Karpas-422 (cell line): ENCODE measurements around the gene INPP5A. TPM values are rescaled to one million over a fixed set of nuclear protein-coding genes. Genes with fewer than 3 reads are reported as not detected.

Experiments
- DNase-seq: peaks from one replicate; pipeline ENCODE4 v3.0.0-alpha.2; 2015
- H2AFZ ChIP-seq: fragments of 200-600 bp; sonication (generic); 2 replicates; pipeline ENCODE4 v1.6.1; 2014; ENCODE audit warnings: antibody characterized with exemption, low read length, mixed read lengths
- H3K27ac ChIP-seq: fragments of 200-600 bp; sonication (generic); 2 replicates; pipeline ENCODE4 v1.5.1; 2014; ENCODE audit warnings: mild to moderate bottlenecking, low read length, moderate library complexity
- H3K27me3 ChIP-seq: fragments of 200-600 bp; sonication (generic); 2 replicates; pipeline ENCODE4 v1.6.1; 2014; ENCODE audit warnings: low read length, mixed read lengths
- H3K36me3 ChIP-seq: fragments of 200-600 bp; sonication (generic); 2 replicates; pipeline ENCODE4 v1.6.1; 2014; ENCODE audit warnings: low read length, mixed read lengths; ENCODE audit not compliant: insufficient read depth
- H3K4me1 ChIP-seq: fragments of 200-600 bp; sonication (generic); 2 replicates; pipeline ENCODE4 v1.6.1; 2014; ENCODE audit warnings: mild to moderate bottlenecking, low read length, mixed read lengths
- H3K4me2 ChIP-seq: fragments of 200-600 bp; sonication (generic); 2 replicates; pipeline ENCODE4 v1.6.1; 2014; ENCODE audit warnings: low read length, low read depth, mild to moderate bottlenecking; ENCODE audit not compliant: poor library complexity, severe bottlenecking
- H3K4me3 ChIP-seq: fragments of 200-600 bp; sonication (generic); 2 replicates; pipeline ENCODE4 v1.5.1; 2014; ENCODE audit warnings: mild to moderate bottlenecking, antibody characterized with exemption, low read length, mixed read lengths
- H3K79me2 ChIP-seq: fragments of 200-600 bp; sonication (generic); 2 replicates; pipeline ENCODE4 v1.6.1; 2014; ENCODE audit warnings: mild to moderate bottlenecking, low read length, mixed read lengths
- H3K9ac ChIP-seq: fragments of 200-600 bp; sonication (generic); 2 replicates; pipeline ENCODE4 v1.6.0; 2014; ENCODE audit warnings: low read length
- H3K9me2 ChIP-seq: fragments of 200-600 bp; sonication (generic), shearing (Covaris generic); replicated peaks from 2 replicates; pipeline ENCODE4 v1.6.0; 2014; ENCODE audit warnings: mild to moderate bottlenecking, low read length, moderate library complexity; ENCODE audit not compliant: insufficient read depth
- H3K9me3 ChIP-seq: fragments of 300-700, 200-600 bp; sonication (generic); 2 replicates; pipeline ENCODE4 v1.6.1; 2014; ENCODE audit warnings: low read length, mixed read lengths
- H4K20me1 ChIP-seq: fragments of 200-600 bp; sonication (generic); 2 replicates; pipeline ENCODE4 v1.6.1; 2014; ENCODE audit warnings: mild to moderate bottlenecking, antibody characterized with exemption, low read length, low read depth; ENCODE audit not compliant: insufficient read depth
- total RNA-seq: library from RNA; depleted of rRNA; stranded (reverse); fragments of >200 nt; shearing (Covaris generic); gene quantifications from 2 replicates; pipeline ENCODE4 v1.2.3, GENCODE V29; 2014; ENCODE audit warnings: low replicate concordance

The INPP5A gene
- total RNA-seq, 1 experiment from 2014 or later = 9.1 TPM

DNA sequence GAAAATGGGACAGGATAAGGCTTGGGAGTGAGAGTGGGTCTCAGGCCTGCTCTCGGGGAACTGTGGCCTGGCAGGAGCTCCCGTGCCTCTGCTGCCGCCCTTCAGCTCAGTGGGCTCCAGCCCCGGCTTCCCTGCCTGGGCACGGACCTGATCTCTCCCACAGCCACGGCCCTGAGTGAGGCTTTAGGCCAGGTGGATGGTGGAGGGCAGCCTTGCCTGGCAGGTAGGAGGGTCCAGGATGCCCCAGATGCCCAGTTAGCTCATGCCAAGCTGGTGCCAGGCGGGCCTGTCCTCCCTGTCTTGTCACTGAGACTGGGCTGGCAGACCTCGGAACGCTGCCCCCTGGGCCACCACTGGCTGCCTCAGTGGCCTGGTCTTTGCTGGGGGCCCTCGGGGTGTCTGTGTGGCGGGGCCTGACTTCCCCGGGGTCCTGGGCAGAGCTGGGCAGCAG, 116.6 kb downstream of the INPP5A start:
- H3K27me3 ChIP-seq = no peaks in the 10 kb centered on the region
- H2AFZ ChIP-seq = no peak overlapping the region
- H3K27ac ChIP-seq = no peak overlapping the region
- peaks cover 26% of the 10 kb centered on the region; the same call in 1 of the 2 replicates for H4K20me1 ChIP-seq
- no peaks in the 10 kb centered on the region for H3K36me3 ChIP-seq
- no peak overlapping the region for H3K4me2 ChIP-seq
- DNase-seq = no peak
- H3K4me1 ChIP-seq = no peaks in the 10 kb centered on the region
- no peaks in the 10 kb centered on the region for H3K79me2 ChIP-seq
- H3K9ac ChIP-seq = no peak overlapping the region
- H3K4me3 ChIP-seq = no peak overlapping the region
- no peaks in the 10 kb centered on the region for H3K9me3 ChIP-seq
- H3K9me2 ChIP-seq = no peaks in the 10 kb centered on the region

DNA sequence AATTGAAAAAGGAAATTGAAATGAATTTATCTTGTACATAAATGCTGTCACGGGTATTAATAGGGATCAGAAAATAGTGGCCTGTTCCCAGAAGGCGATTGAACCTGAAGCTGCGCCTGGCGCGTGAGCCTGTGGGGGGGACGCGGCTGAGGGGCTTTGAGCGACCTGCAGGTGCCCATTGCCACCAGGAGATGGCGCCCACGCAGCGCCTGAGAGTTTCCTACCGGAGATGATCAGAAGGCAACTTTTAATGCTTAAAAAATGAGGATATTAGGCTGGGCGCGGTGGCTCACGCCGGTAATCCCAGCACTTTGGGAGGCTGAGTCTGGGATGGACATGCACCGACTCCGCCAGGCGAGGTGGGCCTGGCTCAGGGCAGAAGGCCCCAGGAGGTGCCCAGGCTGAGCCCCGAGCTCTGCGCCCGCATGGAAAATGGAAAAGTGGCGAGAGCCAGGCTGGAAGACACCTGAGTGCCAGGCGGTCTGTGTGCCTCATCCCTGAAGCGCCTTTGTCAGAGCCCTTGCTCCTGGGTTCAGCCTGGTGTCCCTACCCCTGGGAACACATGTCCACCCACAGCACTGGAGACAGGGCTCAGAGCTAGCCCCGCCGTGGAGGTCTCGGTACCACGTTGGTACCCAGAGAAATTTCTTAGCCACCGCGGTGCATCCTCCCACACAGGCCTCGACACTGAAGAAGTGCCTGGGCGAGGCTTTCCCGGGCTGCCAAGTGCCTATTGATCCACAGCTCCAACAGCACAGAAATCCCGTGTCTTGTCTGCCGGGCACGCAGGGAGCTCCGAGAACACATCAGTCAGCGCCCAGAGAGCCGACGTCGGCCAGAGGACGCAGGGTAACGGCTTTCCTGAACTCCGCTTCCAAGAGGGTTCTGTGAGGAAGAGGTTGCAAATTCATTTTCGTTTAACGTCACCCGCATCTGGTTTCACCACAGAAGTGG, 117.4 kb downstream of the INPP5A start:
- peak; percentile 88 for DNase-seq
- H4K20me1 ChIP-seq = peaks cover 21% of the 10 kb centered on the region; the same call in 1 of the 2 replicates
- no peaks in the 10 kb centered on the region for H3K36me3 ChIP-seq

DNA sequence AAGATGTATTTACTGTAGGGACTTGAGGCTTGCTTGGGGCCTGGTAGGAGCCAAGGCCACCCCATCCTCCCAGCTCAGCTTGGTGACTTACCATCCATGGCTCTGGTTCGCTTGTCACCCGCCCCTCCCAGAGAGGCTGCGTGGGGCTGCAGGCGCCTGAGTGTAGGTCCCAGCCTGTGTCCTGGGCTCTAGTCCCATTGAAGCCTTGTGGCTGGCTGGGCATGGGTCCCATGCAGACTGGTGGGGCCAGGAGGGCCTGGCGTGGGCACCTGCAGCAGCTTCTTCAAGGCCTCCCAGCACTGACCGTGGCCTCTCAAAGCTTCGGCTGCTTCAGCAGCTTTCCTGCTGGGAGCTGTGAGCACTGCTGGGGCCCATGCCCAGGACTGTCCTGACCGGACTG, 118.1 kb downstream of the INPP5A start:
- Histone ChIP-seq H3K9me2 (no peaks in the 10 kb centered on the region), H3K79me2 (no peaks in the 10 kb centered on the region), H3K4me1 (no peaks in the 10 kb centered on the region), H2AFZ (no peak overlapping the region), H3K27ac (no peak overlapping the region), H3K4me3 (no peak overlapping the region), H3K9me3 (no peaks in the 10 kb centered on the region), H3K36me3 (no peaks in the 10 kb centered on the region), H3K9ac (no peak overlapping the region), H4K20me1 (peaks cover 16% of the 10 kb centered on the region; the same call in 1 of the 2 replicates), H3K27me3 (no peaks in the 10 kb centered on the region), H3K4me2 (no peak overlapping the region)
- DNase-seq = no peak

More for the DNA sequence above, 117.4 kb downstream of the INPP5A start:
- Histone ChIP-seq H3K27ac (no peak overlapping the region), H3K4me2 (no peak overlapping the region), H3K4me1 (no peaks in the 10 kb centered on the region), H2AFZ (no peak overlapping the region), H3K79me2 (no peaks in the 10 kb centered on the region), H3K9ac (no peak overlapping the region), H3K27me3 (no peaks in the 10 kb centered on the region), H3K9me3 (no peaks in the 10 kb centered on the region), H3K9me2 (no peaks in the 10 kb centered on the region), H3K4me3 (no peak overlapping the region)

DNA sequence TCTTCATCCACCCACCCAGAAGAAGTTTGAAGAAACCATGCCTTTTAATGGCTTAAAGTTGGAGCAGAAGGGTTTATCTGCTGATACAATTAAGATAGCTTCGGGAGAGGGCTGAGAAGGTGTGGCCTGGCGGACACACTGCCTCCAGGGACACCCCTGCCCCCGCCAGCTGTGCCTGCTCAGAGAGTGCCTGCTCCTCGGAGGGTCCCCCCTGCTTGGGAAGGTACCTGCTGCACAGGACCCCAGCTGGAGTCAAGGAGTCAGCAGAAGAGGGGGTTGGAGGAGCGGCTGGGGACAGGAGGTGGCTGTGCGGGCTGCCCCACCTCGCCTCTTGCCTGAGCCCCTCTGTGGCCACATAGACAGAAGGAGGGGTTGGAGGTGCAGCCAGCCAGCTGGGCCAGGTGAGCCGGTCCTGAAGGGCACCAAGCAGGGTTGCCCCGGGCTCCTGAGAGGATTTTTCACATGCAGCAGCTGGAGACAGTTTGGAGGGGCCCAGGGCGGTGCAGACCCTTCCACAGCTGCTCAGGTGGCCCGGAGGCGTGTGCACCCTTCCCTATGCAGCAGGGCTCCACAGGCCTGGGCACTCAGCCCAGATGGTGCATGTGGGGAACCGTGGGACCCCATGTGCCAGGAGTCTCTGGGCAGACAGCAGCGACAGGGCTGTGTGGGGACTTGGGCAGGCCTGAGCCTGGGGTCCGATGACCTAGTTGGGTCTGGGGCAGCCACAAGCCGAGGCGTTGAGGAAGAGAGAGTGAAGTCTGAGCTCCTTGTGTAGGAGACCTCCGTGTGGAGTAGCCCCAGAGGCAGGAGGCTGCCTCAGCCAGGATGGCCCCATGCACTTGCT, 118.9 kb downstream of the INPP5A start:
- no peak for DNase-seq
- Histone ChIP-seq H3K27me3 (no peaks in the 10 kb centered on the region), H3K79me2 (no peaks in the 10 kb centered on the region), H4K20me1 (peaks cover 15% of the 10 kb centered on the region; the same call in 1 of the 2 replicates), H3K9me3 (no peaks in the 10 kb centered on the region), H3K36me3 (no peaks in the 10 kb centered on the region), H3K4me2 (no peak overlapping the region), H3K9me2 (no peaks in the 10 kb centered on the region), H3K9ac (no peak overlapping the region), H3K4me3 (no peak overlapping the region), H3K27ac (no peak overlapping the region), H3K4me1 (no peaks in the 10 kb centered on the region), H2AFZ (no peak overlapping the region)

DNA sequence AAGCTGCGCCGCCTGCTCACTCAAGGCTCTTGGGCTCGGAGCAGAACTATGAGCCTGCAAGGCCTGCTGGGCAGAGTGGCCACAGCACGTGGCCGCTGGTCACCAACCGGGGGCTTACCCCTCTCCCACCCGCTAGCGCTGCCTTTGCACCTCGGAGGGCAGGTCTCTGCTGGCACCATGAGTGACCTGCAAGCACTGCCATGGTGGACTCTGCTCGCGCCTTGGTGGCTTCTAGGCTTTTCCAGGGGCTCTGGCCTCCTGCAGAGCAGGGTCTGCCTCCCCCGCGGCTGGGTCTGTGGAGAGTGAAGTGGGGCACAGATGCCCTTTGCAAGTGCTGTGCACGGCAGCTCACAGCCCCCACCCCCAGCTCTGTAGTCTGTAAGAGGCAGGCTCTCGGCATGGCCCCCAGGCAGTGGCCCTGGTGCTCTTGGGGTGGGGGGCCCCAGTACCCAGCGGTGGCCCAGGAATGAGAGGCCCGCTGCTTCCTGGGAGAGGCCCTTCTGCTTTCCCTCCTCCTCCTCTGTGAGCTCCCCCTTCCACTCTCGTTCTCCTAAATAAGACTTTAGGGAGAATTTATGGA, 119.6 kb downstream of the INPP5A start:
- H3K9me3 ChIP-seq = no peaks in the 10 kb centered on the region
- no peaks in the 10 kb centered on the region for H3K79me2 ChIP-seq
- no peak overlapping the region for H3K4me2 ChIP-seq
- H2AFZ ChIP-seq = no peak overlapping the region
- peaks cover 15% of the 10 kb centered on the region; the same call in 1 of the 2 replicates for H4K20me1 ChIP-seq
- H3K27ac ChIP-seq = no peak overlapping the region
- H3K4me3 ChIP-seq = no peak overlapping the region
- DNase-seq = no peak
- H3K27me3 ChIP-seq = no peaks in the 10 kb centered on the region
- no peaks in the 10 kb centered on the region for H3K36me3 ChIP-seq
- H3K9ac ChIP-seq = no peak overlapping the region
- H3K4me1 ChIP-seq = no peaks in the 10 kb centered on the region
- no peaks in the 10 kb centered on the region for H3K9me2 ChIP-seq

DNA sequence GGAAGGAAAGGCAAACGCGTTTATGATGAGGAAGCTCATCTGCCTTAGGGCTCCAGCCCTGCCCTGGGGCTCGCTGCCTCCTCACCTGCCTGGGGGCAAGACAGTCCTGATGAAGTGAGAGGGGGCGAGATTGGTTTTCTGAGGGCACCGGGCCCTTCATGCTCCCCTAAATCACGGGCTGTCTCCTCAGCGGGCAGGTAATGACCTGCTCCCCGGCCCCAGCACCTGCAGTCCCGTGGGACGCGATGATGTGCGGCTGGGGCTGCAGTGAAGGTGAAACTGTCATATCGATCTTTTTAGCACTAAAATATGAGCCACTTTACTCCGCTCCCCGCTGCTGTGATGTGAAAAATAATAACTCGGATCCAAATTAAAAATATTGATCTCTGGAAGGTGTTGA, 120.2 kb downstream of the INPP5A start:
- H3K9ac ChIP-seq = no peak overlapping the region

DNA sequence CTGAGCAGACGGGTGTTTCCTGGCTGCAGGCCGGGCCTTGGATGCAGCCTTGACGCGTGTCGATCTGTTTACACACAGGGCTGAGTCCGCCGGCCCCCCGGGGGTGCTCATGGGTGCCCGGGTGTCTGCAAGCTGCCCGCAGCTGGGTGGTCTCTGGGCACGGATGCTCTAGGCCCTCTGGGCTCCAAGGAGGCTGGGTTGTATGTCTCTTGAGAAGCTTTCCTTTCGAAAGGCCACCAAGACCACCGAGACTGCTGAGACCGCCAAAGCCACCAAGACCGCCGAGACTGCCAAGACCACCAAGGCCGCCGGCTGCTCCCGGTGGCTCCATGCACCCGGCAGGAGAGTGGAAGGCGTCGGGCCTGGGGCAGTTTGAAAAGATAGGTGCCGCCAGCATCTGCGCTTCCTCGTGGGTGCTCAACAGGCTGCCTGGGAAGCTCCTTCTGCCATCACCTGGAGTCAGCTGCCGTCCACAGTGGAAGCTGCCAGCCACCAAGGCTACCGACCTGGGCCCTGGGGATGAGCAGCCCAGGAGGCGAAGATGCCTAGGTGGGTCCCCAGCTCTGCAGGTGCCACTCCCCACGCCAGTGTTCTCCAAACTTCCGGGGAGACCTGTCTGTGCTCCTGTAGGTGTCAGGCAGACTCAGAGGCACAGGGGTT, 121.1 kb downstream of the INPP5A start:
- DNase-seq = no peak
- Histone ChIP-seq H3K9me2 (no peaks in the 10 kb centered on the region), H4K20me1 (peaks cover 10% of the 10 kb centered on the region; the same call in 1 of the 2 replicates), H3K9me3 (no peaks in the 10 kb centered on the region), H2AFZ (no peak overlapping the region), H3K27ac (no peak overlapping the region), H3K4me1 (no peaks in the 10 kb centered on the region), H3K4me3 (no peak overlapping the region), H3K4me2 (no peak overlapping the region), H3K79me2 (no peaks in the 10 kb centered on the region), H3K9ac (no peak overlapping the region), H3K36me3 (no peaks in the 10 kb centered on the region), H3K27me3 (no peaks in the 10 kb centered on the region)

More for the DNA sequence above, 120.2 kb downstream of the INPP5A start:
- no peaks in the 10 kb centered on the region for H3K36me3 ChIP-seq
- peaks cover 14% of the 10 kb centered on the region; the same call in 1 of the 2 replicates for H4K20me1 ChIP-seq
- no peak for DNase-seq
- H3K27me3 ChIP-seq = no peaks in the 10 kb centered on the region
- no peak overlapping the region for H2AFZ ChIP-seq
- H3K4me2 ChIP-seq = no peak overlapping the region
- H3K4me1 ChIP-seq = no peaks in the 10 kb centered on the region
- no peak overlapping the region for H3K27ac ChIP-seq
- no peaks in the 10 kb centered on the region for H3K79me2 ChIP-seq
- no peaks in the 10 kb centered on the region for H3K9me2 ChIP-seq
- H3K4me3 ChIP-seq = no peak overlapping the region
- H3K9me3 ChIP-seq = no peaks in the 10 kb centered on the region
